Central memory CD4-positive, alpha-beta T cell (primary cell): Measurements from ENCODE around the gene QPRT.
"Not testable (repeated sequence)": the region's sequence is repeated elsewhere in the genome, so short reads cannot be mapped to it uniquely, and the experiment has no call there.

Experiments
- DNase-seq: peaks from one replicate; pipeline ENCODE4 v3.0.0; 2022

Gene QPRT

DNA sequence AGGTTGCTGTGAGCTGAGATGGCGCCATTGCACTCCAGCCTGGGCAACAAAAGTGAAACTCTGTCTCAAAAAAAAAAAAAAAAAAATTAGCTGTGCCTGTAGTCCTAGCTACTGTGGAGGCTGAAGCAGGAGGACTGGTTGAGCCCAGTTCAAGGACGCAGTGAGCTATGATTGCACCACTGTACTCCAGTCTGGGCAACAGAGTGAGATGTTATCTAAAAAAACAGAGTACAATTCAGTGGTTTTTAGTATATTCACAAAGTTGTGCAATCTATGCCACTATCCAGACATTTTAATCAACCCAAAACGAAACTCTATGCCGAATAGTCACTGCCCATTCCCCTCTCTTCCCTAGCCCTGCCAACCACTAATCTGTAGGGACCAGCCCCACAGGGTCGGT lies 41.7 kb downstream of the QPRT start:
- no peak for DNase-seq

DNA sequence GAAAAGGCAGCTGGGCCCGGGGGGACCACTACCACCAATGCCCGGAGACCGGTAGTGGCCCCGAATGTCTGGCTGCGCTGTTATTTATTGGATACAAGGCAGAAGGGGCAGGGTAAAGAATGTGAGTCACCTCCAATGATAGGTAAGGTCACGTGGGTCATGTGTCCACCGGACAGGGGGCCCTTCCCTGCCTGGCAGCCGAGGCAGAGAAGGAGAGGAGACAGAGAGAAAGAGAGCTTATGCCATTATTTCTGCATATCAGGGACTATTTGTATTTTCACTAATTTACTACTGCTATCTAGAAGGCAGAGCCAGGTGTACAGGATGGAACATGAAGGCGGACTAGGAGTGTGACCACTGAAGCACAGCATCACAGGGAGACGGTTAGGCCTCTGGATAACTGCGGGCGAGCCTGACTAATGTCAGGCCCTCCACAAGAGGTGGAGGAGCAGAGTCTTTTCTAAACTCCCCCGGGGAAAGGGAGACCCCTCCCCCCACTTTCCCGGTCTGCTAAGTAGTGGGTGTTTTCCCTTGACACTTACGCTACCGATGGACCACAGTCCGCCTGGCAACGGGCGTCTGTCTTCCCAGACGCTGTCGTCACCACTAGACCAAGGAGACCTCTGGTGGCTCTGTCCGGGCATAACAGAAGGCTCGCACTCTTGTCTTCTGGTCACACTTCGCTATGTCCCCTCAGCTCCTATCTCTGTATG lies 42.3 kb downstream of the QPRT start:
- DNase-seq = not testable (repeated sequence)

DNA sequence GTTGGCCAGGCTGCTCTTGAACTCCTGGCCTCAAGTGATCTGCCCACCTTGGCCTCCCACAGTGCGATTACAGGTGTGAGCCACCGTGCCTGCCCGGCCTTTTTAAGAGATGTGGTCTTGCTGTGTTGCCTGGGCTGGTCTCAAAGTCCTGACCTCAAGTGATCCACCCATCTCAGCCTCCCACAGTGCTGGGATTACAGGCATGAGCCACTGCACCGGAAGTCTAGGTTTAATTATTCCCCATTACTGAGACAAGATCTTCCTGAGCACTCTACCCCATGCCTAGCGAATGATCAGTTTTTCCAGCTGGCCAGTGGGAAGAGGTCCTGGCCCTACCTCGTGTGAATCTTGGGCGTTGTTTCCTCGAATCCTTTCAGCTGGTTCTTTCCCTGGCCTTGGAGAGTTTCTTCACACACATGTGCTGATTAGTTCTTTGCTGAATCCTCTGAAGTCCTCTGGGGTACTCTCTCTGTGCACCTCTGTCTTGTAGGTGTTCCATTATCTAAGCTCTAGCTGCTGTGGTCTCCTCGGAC lies 47.9 kb downstream of the QPRT start:
- DNase-seq = no peak

DNA sequence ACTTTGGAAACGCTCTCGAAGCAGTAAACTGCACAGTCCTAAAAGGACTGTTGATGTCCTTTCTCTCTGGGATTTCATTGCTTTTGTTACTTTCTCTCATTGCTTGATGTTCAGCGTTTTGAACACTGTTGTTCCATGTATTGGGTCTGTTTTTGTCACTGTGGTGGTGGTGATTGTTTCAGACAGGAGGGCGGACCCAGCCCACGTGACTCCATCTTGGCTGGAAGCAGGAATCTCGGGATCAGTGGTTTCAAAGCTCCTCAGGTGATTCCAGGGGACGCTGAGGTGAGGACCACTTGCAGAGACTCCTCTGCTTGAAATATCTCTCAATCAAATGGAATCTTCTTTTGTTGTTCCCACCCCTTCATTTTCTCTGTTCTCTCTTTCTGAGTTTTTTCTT lies 48.5 kb downstream of the QPRT start:
- DNase-seq = no peak

DNA sequence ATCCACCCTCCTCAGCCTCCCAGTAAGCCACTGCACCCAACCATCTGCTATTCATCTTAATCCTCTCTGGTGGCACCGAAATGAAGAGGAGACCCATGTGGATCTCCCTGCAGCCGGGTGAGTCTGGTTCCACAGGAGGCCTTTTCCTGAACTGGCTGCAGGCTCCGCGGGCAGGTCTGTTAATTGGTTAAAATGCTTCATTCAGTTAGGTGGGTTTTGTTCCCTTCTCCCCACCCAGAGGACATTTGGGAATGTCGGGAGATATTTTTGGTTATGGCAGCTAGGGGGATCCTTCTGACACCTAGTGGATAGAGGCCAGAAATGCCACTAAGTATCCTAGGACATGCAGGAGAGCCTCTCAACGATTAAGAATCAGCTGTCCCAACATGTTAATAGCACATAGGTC lies 50.1 kb downstream of the QPRT start:
- no peak for DNase-seq

DNA sequence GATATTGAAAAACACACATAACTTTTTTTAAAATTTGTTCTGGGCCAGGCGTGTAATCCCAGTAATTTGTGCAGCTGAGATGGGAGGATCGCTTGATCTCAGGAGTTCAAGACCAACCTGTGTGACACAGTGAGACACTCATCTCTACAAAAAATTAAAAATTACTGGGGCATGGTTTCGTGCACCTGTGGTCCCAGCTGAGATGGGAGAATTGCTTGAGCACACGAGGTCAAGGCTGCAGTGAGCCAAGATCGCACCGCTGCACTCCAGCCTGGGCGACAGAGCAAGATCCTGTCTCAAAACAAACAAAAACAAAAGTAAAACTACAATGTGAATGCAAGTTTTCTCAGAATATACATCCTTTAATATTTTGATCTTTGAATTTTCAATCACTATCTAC lies 51.7 kb downstream of the QPRT start:
- no peak for DNase-seq

DNA sequence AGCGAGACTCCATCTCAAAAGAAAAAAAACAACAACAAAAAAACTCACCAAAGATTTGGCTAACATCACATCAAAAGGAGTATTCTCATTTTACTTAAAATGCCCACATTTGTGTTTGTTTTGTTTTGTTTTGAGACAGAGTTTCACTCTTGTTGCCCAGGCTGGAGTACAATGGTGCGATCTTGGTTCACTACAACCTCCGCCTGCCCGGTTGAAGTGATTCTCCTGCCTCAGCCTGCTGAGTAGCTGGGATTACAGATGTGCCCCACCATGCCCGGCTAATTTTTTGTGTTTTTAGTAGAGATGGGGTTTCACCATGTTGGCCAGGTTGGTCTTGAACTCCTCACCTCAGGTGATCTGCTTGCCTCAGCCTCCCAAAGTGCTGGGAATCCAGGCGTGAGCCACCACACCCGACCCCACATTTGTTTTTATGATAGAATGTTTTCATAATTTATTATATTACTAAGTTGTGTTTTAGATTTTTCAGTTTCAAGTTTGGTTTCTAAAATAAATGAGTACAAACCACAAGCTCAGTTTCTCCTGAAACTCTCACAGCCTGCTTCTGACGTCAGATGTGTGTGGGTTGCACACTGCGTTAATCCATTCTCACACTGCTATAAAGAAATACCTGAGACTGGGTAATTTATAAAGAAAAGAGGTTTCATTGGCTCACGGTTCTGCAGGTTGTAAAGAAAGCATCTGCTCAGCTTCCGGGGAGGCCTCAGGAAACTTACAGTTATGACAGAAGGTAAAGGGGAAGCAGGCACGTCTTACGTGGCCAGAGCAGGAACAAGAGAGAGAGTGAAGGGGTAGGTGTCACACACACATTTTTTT lies 53.0 kb downstream of the QPRT start:
- DNase-seq = not testable (repeated sequence)

DNA sequence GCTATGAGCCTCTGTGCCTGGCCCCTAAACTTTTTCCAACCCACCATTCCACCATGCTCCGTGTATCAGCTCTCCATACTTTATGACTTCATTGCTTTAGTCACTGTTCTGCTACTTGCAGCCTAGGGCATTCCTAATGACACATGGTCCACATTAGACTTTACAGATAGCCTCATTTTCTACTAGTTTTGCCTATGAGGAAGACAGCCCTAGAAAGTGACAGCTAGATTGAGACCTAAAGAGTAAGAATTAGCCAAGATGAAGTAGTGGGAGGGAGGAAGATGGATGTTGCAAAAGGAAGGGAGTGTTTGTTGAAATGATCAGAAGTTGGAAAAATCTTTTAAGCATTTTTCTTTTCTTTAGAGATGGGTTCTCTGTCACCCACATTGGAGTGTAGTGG lies 55.8 kb downstream of the QPRT start:
- DNase-seq = no peak

DNA sequence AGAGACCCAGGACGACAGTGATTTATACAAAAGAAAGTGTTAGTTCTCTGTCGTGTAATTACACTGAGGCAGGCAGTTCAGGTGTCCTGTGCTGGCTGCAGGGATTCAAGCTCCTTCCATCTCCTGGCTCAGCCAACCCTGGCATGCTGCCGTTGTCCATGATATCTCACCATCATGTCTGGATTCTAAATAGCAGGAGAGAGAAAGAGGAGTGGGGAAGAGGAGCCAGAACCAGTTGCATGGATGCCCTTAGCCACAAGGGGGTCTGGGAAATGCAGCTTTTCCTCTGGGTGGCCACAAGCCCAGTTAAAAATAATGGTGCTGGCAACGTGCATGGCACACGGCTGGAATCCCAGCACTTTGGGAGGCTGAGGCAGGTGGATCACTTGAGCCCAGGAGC lies 57.1 kb downstream of the QPRT start:
- no peak for DNase-seq

DNA sequence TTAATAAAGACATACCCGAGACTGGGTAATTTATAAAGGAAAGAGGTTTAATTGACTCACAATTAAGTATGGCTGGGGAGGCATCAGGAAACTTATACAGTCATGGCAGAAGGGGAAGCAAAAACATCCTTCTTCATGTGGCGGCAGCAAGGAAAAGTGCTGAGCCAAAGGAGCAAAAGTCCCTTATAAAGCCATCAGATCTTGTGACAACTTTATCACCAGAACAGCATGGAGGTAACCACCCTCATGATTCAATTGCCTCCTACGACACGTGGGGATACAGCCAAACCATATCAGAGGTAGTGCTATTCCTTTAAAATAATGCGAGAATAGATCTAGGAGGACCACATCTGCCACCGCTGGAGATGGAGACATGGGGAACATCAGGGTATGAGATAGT lies 57.8 kb downstream of the QPRT start:
- no peak for DNase-seq

DNA sequence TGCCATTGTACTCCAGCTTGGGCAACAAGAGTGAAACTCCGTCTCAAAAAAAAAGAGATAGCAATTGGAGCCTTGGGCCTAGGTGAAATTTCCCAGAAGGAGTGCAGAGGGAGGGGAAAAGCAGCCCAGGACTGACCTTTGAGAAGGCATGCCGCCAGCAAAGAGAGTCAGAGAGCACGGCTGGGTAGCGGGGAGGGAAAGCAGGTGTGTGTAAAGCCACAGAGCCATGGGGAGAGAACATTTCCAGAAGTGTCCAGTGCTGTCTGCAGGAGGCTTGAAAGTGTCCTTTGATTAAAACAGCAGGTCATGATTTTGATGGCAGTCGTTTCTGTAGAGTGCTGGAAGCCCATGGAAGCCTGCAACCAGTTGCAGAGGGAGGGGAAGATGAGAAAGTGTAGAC lies 58.7 kb downstream of the QPRT start:
- DNase-seq = no peak

DNA sequence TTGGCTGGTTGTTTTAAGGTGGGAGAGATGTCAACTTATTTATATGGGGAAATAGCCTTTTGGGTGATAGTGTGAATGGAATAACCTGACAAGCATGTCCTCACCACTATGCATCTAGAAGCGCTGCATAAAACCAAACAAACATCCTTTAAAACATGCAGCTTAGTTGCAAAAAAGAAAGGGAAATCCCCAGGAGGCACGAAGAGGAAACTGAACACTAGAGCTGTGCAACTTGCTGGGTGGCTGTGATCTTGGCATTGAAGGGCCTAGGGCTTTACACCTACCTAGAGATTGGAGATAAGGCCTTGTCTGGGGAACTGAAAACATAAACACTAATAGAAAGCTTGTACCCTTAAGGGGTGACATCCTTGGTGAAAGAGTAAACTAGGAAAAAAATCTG lies 59.5 kb downstream of the QPRT start:
- peak; percentile 81 for DNase-seq

DNA sequence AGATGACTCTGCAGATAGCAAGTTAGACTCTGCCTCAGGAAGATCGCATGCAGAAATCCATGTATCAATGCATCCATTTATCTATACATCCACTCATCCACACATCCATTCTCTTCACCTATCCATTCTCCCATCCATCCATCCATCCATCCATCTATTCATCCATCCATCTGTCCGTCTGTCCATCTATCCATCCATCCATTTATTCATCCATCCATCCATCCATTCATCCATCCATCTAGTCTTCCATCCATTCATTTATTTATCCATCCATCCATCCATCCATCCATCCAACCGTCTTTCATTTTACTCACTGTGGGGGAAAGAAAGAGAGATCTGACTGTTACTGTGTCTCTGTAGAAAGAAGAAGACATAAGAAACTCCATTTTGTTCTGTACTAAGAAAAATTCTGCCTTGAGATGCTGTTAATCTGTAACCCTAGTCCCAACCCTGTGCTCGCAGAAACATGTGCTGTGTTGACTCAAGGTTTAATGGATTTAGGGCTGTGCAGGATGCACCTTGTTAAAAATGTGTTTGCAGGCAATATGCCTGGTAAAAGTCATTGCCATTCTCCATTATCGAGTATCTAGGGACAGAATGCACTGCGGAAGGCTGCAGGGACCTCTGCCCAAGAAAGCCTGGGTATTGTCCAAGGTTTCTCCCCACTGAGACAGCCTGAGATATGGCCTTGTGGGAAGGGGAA lies 61.1 kb downstream of the QPRT start:
- DNase-seq = not testable (repeated sequence)

DNA sequence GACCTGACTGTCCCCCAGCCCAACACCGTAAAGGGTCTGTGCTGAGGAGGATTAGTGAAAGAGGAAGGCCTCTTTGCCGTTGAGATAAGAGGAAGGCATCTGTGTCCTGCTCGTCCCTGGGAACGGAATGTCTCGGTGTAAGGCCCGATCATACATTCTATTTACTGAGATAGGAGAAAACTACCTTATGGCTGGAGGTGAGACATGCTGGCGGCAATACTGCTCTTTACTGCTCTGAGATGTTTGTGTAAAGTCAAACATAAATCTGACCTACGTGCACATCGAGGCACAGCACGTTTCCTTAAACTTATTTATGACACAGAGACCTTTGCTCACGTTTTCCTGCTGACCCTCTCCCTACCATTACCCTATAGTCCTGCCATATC lies 61.6 kb downstream of the QPRT start:
- DNase-seq = not testable (repeated sequence)

DNA sequence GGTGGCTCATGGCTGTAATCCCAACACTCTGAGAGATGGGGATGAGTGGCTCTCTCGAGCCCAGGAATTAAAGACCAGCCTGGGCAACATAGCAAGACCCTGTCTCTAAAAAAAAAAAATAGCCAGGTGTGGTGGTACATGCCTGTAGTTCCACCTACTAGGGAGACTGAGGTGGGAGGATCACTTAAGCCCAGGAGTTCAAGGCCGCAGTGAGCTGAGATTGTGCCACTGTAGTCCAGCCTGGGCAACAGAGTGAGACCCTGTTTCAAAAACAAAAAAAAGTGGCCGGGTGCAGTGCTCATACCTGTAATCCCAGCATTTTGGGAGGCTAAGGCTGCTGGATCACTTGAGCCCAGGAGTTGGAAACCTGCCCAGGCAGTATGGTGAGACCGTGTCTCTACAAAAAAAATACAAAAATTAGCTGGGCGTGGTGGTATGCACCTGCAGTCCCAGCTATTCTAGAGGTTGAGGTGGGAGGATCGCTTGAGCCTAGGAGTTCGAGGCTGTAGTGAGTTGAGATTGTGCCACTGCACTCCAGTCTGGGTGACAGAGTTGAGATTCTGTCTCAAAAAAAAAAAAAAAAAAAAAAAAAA lies 63.8 kb downstream of the QPRT start:
- DNase-seq = no peak

DNA sequence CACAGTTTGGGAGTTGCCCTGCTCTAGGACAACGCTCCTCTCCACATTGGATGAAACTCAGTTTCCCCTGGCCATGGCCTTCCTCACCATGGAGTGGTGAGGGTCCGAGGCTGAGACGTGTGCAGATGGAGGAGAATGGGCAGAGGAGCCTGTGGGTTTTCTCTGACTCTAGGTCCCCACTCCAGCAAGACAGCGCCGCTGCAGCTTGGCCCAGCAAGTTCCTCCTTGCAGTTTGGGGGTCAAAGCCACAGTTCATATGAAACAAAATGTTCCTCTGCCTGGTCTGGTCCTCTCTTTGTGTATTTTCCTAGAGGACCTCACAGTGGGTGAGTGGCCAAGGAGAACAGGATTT lies 64.5 kb downstream of the QPRT start:
- DNase-seq = no peak

DNA sequence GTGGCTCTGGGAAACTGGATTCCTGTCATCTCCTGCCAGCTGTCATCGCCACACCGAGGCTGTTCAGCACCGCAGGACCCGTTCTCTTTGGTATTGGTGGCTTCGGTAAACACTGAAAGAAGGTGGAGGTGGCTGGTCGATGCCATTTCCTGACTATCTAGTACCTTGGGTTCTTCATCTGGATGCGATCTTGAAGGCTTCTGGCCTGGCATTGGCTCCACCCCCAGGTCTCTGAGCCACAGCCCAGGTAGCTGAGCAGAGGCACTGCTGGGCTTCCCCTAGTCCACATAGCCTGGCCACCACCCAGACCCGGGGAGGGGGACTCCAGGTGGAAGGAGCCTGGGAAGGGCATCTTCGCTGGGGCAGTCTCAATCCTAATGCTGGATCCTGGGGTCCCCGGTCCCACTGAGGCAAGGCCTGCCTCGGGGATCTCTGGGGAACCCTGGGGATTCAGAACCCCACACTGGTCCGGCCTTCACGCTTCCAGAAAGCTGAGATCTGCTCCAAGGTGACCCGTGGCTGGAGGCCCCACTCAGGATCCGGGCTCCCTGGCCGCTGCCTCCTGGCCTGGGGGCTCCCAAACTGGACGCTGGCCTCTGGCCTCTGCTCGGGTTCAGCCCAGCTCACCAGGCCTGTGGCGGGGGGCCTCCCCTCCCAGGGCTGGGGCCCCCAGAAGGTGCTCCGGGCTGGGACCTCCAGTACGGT lies 65.0 kb downstream of the QPRT start:
- peak; percentile 55 for DNase-seq

DNA sequence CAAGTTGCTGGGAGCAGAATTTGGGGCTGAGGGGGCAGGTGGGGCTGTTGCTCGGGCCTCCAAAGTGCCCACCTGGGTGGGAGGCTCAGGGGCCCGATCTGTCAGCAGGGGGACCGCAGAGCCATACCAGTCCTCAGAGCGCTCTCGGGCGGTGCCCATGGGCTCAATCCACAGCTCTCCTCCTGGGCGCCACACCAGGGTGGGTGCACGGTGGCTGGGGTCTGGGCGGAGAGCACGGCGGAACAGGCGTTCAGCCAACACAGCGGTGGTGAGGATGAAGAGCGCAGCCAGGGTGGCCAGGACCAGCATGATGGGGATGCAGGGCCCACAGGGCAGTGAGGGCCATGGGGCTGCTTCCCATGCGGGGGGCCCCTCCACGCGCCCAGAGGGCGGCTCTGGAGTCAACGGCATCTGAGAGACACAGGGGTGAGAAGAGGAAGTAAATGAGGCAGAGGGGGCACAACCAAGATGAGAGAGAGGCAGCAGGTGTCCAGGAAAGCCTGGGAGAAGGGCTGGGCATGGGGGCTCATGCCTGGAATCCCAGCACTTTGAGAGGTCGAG lies 65.6 kb downstream of the QPRT start:
- DNase-seq = no peak

DNA sequence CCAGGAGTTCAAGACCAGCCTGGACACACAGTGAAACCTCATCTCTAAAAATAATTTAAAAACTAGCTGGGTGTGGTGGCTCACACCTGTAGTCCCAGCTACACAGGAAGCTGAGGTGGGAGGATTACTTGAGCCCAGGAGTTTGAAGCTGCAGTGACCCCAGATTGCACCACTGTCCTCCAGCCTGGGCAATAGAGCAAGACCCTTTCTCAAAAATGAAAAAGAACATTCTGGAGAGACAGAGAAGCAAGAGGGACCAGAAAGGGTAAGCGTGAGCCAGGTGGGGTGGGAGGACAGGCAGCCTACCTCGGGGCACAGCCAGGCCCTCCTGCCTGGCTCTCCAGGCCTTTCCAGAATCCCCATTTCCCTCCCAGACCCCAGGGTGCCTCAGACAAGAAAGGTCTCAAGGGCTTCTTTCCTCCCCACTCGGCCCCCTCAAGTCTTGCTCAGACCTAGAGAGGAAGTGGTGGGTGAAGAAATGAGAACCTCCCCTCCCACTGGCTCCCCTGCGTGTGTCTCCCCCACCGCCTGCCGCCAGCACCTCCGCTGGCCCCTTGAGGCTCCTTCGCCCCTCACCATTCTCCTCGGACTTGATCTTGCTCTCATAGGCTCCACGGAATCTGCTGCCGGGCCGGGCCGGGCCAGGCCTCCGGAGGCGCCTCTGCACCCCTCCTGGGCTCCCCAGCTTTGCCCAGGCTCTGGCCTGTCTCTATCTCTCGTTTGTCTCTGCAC lies 66.3 kb downstream of the QPRT start:
- DNase-seq = peak; percentile 62

DNA sequence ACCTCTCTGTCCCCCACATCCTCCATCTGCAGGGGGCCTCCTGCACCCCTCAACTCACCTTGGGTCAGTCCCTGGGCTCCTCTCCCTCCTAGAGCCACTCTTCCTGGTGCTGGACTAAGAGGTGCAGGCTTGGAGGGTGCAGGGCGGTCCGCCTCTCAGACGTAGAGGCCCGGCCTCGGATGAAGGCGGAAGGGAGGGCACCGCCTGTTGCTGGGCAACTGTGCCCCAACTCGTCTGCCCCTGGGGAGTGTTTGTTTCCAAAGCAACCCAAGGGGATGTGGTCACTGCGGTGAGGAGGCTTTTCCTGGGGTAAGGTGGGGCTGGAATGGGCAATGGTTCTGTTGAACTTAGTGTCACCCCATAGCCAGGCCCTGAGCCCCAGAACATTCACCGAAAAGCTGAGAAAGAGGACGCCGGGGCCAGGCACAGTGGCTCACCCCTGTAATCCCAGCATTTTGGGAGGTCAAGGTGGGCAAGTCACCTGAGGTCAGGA lies 66.9 kb downstream of the QPRT start, which contains the start of gene C16orf54:
Gene C16orf54 (minus strand): TSS at position 138 of the 493 bp plus-strand sequence. CDS start 1,039 bp downstream, outside the sequence.
- DNase-seq = peak; percentile 99

DNA sequence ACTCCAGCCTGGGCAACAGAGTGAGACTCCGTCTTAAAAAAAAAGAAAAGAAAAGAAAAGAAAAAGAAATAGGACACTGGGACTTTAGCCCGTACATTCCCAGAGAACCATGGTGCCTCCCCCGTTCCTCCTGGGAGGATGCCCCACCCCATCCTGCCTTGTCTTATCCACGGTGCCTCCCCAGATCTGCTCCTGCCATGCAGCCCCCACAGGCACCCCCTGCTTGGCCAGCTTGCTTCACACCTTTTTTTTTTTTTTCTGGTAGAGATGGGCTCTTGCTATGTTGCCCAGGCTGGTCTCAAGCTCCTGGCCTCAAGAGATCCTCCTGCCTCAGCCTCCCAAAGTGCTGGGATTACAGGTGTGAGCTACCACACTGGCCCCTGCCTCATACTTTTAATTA lies 67.5 kb downstream of the QPRT start:
- DNase-seq = not testable (repeated sequence)
